Vagina (tissue), 2 donors: ENCODE measurements around the gene KLHL34. TPM values are rescaled to one million over a fixed set of nuclear protein-coding genes. Genes with fewer than 3 reads are reported as not detected.

Experiments used
- DNase-seq, 2 donors: peaks; one replicate each; pipeline ENCODE4 v3.0.0-alpha.2; 2017; ENCODE audit errors: extremely low spot score in 2 of 2
- H3K27ac ChIP-seq: fragments of 200-600 bp; sonication (generic); one replicate; pipeline ENCODE4 v1.5.1; 2019
- H3K27me3 ChIP-seq: fragments of 200-600 bp; sonication (generic); one replicate; pipeline ENCODE4 v1.5.1; 2019
- H3K36me3 ChIP-seq, 2 donors: fragments of 200-600 bp; sonication (generic); one replicate each; pipeline ENCODE4 v1.5.1; 2017 to 2019
- H3K4me1 ChIP-seq: fragments of 200-600 bp; sonication (generic); one replicate; pipeline ENCODE4 v1.5.1; 2019
- H3K4me3 ChIP-seq, 2 donors: fragments of 200-600 bp; sonication (generic); 1 replicate in 1 of 2; 2 replicates in 1 of 2; pipeline ENCODE4 v1.5.1; 2016 to 2019
- H3K9me3 ChIP-seq: fragments of 200-600 bp; sonication (generic); one replicate; pipeline ENCODE4 v1.5.1; 2019
- POLR2A ChIP-seq, 2 donors: fragments of 450-650 bp; IDR thresholded peaks; one replicate each; pipeline ENCODE4 v1.6.1; 2017; ENCODE audit warnings: antibody characterized with exemption in 2 of 2, mild to moderate bottlenecking in 2 of 2, moderate library complexity in 2 of 2
- POLR2AphosphoS5 ChIP-seq, 2 donors: sonication (generic); formaldehyde crosslinking; IDR thresholded peaks; one replicate each; pipeline ENCODE4 v1.9.0; 2017; ENCODE audit warnings: antibody characterized with exemption in 2 of 2, mild to moderate bottlenecking in 2 of 2, low read depth in 1 of 2; ENCODE audit not compliant: insufficient read depth in 1 of 2
- intact Hi-C: fragments of 100-400 bp; cut with DNase I; formaldehyde crosslinking; loops from one replicate; pipeline ENCODE4 v1.15.1; 2023
- total RNA-seq: library from RNA; depleted of rRNA; stranded (reverse); fragments of >200 nt; gene quantifications from one replicate; pipeline ENCODE4 v1.2.3, GENCODE V29; 2016
- TF ChIP-seq, protein P1 (sequence below), 3 experiments: fragments of 450-650 bp in 2 of 3; fragments of 200-600 bp in 1 of 3; sonication (generic) in 1 of 3; IDR thresholded peaks; one replicate each; pipeline ENCODE4 v1.5.1; 2017 to 2019; ENCODE audit warnings: antibody characterized with exemption in 3 of 3, mild to moderate bottlenecking in 2 of 3, moderate library complexity in 2 of 3

KLHL34 gene, protein sequence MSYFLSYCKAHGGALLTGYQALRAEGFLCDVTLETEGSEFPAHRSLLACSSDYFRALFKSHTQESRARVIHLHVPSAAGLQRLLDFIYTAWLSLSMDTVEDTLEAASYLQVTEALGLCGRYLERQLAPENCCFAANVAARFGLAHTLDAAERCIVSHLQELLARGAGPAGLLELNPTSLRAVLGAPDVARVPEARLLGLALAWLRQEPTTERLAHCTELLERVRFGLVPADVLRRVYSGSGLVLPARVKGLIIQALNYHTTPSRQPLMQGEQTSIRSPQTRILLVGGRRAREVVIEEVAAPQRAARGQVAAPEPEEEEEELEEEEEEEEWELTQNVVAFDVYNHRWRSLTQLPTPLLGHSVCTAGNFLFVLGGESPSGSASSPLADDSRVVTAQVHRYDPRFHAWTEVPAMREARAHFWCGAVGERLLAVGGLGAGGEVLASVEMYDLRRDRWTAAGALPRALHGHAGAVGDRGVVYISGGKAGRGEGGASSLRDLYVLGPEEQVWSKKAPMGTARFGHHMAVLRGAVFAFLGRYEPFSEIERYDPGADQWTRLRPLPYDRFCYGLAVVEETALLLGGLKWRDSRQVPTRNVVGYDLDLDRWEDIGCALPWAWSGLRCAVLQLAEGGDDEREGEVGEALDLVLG
- total RNA-seq, result not detected

DNA sequence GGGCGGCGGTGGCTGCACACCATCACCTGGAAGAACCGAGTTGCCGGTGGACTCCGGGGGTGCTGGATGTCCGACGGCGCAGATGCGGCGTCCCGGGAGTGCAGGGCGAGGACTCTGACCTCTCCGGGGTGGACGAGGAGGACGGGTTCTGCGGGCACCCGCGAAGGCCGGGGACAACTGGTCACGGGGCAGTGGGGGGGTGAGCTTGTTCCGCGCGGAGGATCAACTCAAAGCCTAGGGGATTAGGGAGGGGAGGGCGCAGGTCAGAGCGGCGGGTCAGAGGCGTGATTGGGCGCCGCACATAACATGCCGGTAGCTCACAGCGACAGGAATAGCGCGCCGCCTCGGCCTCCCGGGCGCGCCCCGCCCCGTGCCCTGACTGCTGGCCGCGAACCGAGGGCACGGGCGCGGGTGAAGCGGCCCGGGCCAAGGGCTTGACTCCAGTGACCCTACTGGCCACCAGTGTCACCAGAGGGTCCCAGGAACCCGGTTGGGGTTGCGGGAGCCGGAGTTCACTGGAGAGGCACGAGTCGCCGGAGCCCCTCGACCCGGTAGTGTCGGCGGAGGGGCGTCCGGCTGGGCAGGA is at the start of gene KLHL34:
TSS of gene KLHL34 (minus strand) at position 179 of the 586 bp plus-strand sequence. CDS start 542 bp downstream, outside the sequence.
- no peak for TF ChIP-seq POLR2AphosphoS5 (IDR thresholded peaks at IDR 0.05; ENCODE audit: insufficient read depth in 1 of 2, low read depth in 1 of 2)
- TF ChIP-seq, protein P1, sequence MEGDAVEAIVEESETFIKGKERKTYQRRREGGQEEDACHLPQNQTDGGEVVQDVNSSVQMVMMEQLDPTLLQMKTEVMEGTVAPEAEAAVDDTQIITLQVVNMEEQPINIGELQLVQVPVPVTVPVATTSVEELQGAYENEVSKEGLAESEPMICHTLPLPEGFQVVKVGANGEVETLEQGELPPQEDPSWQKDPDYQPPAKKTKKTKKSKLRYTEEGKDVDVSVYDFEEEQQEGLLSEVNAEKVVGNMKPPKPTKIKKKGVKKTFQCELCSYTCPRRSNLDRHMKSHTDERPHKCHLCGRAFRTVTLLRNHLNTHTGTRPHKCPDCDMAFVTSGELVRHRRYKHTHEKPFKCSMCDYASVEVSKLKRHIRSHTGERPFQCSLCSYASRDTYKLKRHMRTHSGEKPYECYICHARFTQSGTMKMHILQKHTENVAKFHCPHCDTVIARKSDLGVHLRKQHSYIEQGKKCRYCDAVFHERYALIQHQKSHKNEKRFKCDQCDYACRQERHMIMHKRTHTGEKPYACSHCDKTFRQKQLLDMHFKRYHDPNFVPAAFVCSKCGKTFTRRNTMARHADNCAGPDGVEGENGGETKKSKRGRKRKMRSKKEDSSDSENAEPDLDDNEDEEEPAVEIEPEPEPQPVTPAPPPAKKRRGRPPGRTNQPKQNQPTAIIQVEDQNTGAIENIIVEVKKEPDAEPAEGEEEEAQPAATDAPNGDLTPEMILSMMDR (IDR thresholded peaks at IDR 0.05), result no peak
- no peak for TF ChIP-seq POLR2A (IDR thresholded peaks at IDR 0.05)
- intact Hi-C loops, result no loop called here
- Histone ChIP-seq H3K27me3 (no peaks in the 10 kb centered on the region), H3K9me3 (no peaks in the 10 kb centered on the region), H3K36me3 (no peaks in the 10 kb centered on the region), H3K4me1 (no peaks in the 10 kb centered on the region), H3K4me3 (peak within 1 kb of the TSS; percentile 17 to 21), H3K27ac (no peak within 1 kb of the TSS)
- DNase-seq, result no peak

DNA sequence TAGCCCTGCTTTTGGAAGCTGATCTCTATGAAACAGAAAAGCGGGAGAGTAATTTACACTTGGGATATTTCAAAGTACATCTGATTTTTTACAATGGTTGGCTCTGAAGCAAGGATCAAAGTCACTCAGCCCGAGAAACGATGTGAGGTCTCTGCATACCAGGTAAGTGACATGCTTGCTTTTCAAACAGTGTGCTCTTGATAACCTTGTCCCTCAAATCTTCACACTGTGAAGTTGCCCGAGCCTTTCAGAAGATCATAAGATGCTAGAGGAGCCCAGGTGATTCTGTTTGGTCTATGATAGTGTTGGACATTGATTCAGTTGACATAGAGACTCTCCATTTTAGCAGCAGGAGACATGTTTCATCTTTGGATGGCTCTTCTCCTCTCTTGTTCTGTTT is 47.1 kb upstream of the KLHL34 start:
- no peak overlapping the region for H3K27ac ChIP-seq
- no peak for DNase-seq
- H3K4me3 ChIP-seq, result no peak overlapping the region
- no peaks in the 10 kb centered on the region for H3K36me3 ChIP-seq
- no peaks in the 10 kb centered on the region for H3K4me1 ChIP-seq
- TF ChIP-seq POLR2A (IDR thresholded peaks at IDR 0.05), result no peak
- TF ChIP-seq POLR2AphosphoS5 (IDR thresholded peaks at IDR 0.05; ENCODE audit: insufficient read depth in 1 of 2, low read depth in 1 of 2), result no peak
- TF ChIP-seq, protein P1 (IDR thresholded peaks at IDR 0.05), result no peak
- no peaks in the 10 kb centered on the region for H3K27me3 ChIP-seq
- intact Hi-C loops, result no loop called here
- H3K9me3 ChIP-seq, result no peaks in the 10 kb centered on the region

DNA sequence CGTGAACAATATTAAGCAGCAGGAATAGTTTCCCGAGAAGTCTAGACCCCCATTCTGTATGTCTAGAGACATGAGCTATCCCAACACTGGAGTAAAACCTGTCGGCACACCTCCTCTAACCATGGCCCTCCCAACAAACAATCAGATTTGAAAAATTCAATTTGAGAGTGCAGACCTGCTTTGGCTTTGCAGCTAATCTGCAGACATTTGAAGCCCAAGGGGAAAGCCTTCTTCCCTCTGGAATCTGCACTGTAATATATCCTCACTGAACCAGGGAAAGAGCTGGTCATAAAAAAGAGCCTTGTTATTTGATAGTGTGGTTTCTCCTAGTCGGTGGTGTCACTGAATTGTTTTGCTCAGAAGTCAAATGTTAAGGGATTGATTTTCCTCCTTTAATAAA is 44.6 kb upstream of the KLHL34 start:
- TF ChIP-seq, protein P1 (IDR thresholded peaks at IDR 0.05), result no peak
- TF ChIP-seq POLR2AphosphoS5 (IDR thresholded peaks at IDR 0.05; ENCODE audit: insufficient read depth in 1 of 2, low read depth in 1 of 2), result no peak
- TF ChIP-seq POLR2A (IDR thresholded peaks at IDR 0.05), result no peak
- no peaks in the 10 kb centered on the region for H3K4me1 ChIP-seq
- no peaks in the 10 kb centered on the region for H3K9me3 ChIP-seq
- H3K27me3 ChIP-seq, result no peaks in the 10 kb centered on the region
- H3K36me3 ChIP-seq, result no peaks in the 10 kb centered on the region
- no peak overlapping the region for H3K27ac ChIP-seq
- intact Hi-C loops, result no loop called here
- no peak overlapping the region for H3K4me3 ChIP-seq
- DNase-seq, result no peak

DNA sequence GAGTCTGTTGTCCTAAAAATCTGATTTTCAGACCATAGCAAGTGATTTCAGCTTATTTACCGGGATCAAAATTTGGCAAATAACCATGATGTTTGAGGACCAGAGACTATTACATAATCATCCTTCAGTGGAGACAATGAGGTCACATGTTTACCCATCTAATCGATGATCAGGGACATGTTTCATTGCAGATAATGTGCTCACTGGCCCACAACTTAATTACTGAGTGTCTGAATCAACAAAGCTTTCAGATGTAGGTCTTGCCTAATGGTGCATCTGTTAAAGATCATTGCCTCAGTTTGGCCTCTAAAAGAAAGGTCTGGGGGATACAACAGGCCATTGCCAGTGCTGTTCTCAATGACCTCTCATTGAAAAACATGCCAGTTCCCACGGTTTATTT is 42.8 kb upstream of the KLHL34 start:
- H3K36me3 ChIP-seq, result no peaks in the 10 kb centered on the region
- TF ChIP-seq, protein P1 (IDR thresholded peaks at IDR 0.05), result no peak
- no peak for TF ChIP-seq POLR2AphosphoS5 (IDR thresholded peaks at IDR 0.05; ENCODE audit: insufficient read depth in 1 of 2, low read depth in 1 of 2)
- TF ChIP-seq POLR2A (IDR thresholded peaks at IDR 0.05), result no peak
- no peaks in the 10 kb centered on the region for H3K4me1 ChIP-seq
- no peak overlapping the region for H3K27ac ChIP-seq
- no peaks in the 10 kb centered on the region for H3K27me3 ChIP-seq
- H3K4me3 ChIP-seq, result no peak overlapping the region
- intact Hi-C loops, result no loop called here
- no peak for DNase-seq
- no peaks in the 10 kb centered on the region for H3K9me3 ChIP-seq
